NCI-H1930 (cell line): ENCODE results near the gene TPD52L2.
"Not testable (repeated sequence)": the region's sequence is repeated elsewhere in the genome, so short reads cannot be mapped to it uniquely, and the experiment has no call there.

Experiments
- DNase-seq, 2 experiments: peaks; one replicate each; lab custom pipeline; 2025; lab: John Stamatoyannopoulos, UW

Gene TPD52L2

DNA sequence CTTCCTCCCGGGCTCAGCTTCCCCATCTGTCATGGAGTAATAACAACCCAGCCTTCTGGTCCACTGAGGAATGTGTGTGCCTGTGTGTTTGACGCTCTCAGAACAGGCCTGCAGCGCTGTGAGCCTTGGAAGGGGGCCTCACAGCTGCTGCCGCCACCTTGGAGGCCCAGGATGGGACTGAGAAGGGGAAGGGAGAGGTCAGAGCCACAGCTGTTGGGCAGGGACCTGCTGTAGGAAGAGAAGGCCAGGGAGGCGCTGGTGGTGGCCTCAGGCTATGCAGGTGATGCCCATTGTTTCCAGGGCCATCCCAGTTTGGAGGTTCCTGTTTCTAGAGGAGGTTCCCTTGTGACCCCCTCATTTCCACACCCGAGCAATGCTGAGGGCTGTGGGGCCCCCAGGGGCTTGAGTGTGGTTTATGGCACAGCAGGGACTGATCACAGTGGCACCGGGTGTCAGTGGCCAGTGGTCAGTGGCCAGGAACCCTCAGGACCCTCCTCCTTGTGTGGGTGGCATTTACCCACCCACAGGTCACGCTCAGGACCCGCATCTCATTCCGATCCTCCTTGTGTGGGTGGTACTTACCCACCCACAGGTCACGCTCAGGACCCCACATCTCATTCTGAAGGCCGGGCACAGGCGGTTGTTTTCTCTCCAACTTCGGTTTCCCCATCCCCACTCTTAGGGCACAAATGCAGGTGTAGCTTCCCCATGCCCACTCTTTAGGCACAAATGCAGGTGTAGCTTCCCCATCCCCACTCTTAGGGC is 14.0 kb downstream of the TPD52L2 start:
- no peak for DNase-seq

DNA sequence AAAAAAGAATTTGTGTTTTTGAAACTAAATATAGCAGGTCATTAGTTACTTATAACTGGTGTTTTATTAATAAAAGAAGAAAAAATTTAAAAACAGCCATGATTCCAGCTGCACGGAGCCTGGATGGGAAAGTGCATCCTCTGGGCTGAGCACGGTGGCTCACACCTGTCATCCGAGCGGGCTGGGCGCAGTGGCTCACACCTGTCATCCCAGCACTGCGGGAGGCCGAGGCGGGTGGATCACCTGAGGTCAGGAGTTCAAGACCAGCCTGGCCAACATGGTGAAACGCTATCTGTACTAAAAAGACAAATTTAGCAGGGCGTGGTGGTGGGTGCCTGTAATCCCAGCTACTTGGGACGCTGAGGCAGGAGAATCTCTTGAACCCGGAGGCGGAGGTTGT is 15.8 kb downstream of the TPD52L2 start:
- not testable (repeated sequence) for DNase-seq

DNA sequence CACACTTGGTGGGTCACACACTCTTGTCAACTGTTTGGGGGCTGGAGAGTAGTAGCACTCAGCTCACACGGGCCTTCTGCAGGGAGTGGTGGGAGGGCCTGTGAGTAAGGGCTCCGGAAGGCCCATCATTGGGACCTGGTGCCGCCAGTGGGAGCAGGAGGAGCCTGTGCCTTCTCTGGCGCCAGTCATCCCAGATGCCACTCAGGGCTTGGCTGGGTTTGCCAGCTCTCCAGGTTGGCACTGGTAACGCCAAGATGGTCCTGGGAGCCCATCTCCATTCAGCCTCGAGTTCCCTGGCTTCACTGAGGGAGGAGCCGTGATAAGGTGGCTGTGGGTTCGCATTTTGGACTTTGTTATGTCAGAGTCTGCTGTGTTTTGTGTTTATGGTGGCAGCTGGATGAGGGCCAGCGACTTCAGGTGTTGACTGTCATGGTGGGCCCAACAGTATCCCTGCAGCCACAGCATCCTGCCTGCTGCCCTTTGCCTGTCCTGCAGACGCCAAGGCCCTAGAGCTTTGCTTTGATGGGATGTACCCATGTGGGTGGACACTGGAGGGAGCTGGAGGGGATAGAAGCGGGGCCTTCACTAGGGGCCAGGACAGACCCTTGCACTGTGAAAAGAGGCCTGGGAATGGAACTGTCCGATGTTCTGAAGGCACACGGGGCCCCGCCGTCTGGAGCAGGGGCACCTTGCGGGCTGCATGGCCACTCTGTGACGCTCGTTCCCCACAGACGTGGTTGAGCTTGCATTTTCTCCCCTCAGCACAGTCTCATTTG is 16.6 kb downstream of the TPD52L2 start:
- DNase-seq = no peak

DNA sequence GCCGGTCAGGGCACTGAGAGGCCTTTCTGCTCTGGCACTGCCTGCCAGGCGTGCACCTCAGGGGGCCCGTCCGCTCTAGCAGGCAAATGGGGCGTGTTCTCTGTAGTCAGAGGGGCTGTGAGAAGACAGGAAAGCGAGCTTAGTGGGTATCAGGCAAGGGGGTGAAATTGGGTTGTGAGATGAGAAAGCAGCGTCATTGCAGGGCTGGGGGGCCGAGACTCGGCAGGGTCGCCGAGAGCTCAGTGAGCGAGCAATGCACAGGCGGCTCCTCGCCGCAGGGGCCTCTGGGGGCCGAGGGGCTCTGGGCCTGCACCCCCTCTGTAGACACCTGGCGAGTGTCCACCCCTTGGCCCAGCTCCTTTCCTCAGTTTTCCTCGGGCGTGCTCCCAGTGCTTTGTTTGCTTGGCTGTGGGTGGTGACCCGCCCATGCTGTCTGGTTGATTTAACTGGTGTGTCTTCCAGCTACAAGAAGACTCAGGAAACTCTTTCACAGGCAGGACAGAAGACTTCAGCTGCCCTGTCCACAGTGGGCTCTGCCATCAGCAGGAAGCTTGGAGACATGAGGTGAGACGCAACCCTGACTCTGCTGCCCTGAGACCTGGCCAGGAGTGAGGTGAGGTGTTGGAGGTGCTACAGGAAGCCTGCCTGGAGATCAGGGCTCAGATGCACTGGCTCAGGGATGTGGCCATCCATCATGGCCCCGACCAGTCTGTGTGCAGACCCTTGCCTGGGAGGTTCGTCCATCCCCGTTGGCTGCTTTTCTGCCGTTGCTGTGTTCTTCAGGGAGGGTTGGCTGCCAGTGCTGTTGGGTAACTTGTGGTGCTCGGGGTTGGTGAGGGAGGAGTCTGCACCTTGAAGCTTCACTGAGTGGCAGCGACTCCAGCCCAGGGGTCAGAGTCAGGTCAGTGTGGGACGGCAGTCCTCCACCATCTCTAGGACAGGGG is 17.5 kb downstream of the TPD52L2 start:
- no peak for DNase-seq

DNA sequence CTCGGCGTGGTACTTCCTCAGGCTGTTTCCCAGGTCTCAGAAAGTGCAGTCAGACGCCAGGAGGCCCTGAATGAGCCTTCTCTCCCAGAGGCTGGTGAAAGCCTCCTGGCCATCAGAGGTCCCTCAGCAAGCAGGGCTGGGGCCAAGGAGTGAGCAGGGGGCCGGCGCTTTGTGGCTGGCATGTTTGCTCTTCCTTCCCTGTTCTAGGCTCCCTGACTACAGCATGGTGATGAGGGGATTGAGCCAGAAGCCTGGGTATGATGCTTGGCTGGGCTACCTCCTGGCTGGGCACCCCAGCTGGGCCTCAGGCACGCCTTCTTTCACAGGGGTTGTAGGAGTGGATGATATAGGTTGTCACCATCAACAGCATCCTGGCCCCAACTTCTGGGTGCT is 18.1 kb downstream of the TPD52L2 start:
- no peak for DNase-seq

DNA sequence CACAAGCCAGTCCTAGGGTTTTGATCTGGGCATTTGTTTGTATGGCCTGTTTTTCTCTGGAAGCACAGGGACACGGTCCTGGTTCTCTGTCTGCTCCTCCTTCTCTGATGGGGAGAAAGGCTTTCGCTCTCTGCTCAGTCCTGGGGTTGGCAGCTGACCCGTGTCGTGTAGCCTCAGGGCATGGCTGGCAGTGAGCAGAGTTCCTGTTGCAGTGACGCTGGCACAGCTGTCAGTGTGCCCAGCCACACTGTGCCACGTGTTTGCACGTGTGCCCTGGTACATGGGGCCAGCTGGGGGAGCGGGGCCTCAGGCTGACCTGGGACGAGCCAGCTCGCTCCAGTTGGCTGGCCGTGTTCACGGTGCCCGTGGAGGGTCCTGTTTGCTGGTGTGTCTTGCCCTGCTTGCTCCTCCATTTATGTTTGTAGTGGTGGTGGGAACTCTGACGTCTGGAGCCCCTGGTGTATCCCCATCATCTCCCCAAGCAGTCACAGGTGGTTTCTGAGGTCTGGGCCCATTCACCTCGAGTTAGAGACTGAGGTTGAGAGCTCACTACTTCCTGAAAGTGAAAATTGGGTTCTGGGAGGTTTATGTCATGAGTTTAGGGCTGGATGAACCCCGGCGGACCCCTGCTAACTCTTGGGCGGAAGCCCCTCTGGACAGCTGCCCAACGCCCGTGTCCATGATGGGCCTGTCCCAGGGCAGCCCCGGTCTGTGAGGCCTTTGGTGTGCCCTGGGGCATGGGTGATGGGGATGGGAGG is 19.6 kb downstream of the TPD52L2 start:
- no peak for DNase-seq

DNA sequence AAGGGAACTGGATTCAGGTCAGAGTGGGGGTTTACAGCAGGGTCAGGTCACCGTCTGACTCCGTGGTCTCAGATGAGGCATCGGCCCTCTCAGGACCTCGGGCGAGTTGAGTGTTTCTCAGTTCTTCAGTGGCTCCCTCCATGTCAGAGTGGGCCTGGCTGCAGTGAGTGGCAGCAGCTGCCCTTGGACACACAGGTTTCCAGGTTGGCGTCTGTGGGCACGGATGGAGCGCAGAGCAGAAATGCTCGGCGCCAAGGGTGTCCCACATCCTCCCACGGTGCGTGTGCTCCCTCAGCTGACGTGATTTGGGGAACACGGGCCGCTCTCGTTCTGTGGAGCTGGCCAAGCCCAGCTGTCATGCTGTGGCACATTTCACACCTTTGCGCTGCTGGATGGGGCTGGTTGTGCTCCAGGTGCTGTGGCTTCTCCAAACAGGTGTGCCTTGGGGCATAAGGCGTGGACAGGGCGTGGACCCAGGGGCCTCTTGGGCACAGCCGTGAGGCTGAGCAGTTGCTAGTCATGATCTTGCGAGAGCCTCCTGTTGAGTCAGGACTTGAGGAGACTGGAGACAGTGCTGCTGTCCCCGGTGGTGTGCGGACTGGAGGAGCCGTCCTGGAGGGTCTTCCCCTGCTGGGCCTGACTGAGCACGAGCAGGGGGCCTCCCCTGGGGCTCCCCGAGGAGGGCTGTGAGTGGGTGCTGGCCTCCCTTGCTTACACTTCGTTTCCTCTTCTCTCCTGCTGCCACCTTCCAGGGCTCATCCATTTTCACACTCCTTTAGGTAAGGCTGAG is 20.4 kb downstream of the TPD52L2 start:
- DNase-seq = no peak

DNA sequence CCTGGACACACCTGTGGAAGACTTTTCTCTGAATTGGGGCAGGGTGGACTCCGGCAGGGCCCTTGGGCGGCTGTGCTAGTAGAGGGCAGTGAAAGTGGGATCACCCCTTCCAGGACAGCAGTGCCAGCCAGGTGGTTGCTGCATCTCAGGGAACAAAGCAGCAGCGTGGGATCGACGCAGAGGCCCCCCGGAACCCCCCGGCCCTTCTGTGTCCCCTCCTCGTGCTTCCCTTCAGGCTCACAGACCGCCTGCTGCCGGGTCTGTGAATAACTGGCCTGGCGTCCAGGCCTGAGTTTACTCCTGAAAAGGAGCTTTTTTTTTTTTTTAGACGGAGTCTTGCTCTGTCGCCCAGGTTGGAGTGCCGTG is 21.0 kb downstream of the TPD52L2 start:
- DNase-seq = no peak

DNA sequence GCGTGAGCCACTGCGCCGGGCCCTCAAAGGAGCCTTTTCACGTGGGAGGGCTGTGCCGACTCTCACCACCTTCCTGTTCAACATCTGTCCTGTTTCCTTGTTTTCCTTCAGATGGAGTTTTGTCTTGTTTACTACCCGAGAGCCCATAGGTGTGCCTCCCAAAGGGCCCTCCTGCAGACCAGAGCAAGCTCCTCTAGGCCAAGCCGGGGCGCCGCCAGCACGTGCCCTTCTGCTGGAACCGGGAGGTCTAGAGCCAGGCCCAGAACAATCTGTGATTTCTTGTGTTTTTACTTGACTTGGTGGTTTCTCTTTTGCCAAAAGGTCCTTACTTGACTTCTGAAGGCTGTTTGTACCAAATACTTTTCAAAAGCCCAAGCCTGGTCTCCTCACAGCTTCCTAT is 21.9 kb downstream of the TPD52L2 start:
- DNase-seq = no peak

DNA sequence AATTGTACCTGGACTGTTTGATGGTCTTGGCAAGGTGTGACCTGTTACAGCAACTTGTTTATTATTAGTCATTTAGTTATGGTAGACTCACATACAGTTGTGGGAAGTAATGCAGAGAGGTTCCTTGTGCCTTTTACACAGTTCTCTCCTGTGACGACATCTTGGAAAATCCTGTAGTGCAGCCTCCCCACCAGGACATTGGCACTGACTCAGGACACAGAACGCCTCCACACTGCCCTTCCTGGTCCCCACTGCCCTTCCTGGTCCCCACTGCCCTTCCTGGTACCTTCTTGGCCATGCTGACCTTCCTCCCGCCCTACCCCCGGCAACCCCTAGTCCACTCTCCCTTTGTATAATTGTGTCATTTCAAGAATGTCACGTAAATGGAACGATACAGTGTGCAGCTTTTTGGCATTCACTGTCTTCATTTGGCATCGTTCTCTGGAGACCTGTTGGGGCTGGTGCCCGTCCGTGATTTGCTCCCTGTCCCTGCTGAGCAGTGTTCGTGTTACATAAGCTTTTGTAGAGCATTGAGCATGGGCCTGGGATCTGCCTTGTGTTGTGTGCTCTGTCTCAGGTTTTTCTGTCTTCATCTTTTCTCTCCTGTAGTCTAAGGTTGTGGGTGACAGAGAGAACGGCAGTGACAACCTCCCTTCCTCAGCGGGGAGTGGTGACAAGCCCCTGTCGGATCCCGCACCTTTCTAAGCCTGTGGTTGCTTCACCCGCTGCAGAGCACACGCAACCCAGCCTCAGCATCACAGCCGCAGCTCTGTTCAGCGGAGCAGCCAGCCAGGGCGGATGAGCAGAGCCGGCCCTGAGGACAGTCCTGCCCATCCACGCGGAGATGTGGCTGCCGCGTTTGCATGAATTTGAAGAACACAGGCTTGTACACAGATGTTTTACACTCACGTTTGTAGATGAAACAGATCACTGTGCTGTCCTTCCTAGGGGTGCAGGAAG is 24.5 kb downstream of the TPD52L2 start:
- DNase-seq = no peak

DNA sequence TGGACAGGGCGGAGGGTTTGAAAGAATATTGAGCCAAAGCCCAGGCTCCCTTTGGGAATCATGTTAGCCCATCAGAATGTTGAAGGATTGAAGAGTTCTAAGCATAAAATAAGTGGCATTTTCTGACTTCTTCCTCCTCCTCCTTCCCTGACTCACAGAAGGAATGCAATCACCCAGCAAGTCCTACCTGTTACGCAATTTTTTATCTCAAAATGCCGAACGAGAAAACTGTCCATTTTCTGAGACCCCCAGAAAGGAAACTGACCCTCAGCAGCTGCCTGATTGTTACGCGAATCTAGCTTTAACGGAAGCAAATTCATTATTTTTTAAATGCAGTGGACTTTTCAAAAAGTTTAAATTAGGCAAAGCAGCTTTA is 25.1 kb downstream of the TPD52L2 start:
- DNase-seq = no peak

DNA sequence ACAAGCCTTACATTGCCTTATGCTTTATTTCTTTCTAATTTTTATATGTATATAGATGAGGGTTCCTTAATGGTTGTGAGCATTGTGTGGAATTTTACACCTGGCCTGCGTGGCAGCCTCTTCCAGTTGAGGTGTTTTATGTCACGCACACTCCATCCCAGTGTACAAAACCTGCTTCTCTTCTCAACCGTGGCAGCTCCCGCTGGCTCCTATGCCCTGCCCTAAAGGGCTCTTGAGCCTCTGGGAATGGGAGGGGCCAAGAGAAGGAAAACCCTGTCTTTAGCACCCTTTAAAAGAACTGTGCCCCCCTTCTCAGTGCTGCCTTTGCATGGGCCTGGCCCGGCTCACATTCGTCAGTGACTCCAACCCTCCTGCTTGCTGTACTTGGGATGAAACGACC is 25.5 kb downstream of the TPD52L2 start:
- DNase-seq = no peak

DNA sequence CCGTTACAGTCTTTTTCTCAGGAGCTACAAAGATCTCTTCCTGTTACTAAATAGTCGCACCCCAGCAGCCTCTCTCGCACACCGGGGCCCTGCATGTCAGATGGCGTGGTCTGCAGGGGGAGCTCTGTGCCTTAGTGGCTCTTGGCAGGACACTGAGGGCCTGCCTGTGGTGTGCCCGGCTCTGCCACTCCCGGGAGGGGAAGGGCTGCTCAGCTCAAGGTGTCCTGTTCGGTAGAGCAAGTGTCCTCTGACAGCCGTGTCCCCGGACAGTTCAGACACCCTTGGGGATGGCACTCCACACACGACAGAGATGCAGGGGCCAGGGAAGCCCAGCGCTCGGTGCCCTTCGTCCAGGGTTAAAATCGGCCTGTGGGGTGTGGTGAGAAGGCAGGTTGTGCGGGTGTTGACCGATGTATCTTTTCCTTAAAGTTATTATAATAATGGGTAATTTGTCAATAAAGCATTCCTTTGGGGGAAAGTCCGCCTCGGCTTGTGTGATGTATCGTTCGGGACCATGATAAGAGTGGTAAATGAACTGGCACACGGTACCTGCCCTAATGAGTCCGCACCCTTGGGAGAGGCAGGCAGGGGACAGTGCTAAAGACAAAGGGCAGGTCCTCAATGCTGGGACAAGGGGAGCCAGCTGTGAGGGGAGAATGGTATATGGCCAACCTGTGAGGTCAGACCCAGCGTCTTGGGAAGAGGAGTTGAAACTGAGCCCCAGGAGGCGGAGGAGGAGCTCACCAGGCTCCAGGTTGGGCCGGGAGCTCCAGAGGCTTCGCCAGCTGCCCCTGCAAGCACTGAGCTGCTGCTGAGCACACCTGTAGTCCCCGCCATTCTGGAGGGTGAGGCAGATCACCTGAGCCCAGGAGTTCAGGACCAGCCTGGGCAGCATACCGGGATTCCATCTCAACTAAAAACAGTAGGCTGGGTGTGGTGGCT is 26.3 kb downstream of the TPD52L2 start:
- no peak for DNase-seq

DNA sequence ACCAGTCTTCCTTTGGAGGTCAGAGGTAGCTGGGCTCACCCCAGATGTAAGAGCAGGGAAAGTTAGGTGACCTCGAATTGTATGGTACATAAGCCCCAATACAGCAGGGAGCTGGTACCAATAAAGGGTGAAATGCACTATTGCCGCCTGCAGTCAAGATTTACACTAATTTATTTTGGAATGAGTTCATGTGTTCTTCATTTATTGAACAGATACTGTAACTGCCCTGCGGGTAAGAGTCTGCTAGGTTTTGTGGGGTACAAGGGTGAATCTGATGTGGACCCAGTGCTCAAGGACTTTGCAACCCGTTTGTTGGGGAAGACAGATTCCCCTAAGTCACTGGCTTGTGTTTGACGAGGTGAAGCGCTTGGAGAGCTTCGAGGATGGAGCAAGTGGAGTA is 27.3 kb downstream of the TPD52L2 start:
- DNase-seq = no peak

DNA sequence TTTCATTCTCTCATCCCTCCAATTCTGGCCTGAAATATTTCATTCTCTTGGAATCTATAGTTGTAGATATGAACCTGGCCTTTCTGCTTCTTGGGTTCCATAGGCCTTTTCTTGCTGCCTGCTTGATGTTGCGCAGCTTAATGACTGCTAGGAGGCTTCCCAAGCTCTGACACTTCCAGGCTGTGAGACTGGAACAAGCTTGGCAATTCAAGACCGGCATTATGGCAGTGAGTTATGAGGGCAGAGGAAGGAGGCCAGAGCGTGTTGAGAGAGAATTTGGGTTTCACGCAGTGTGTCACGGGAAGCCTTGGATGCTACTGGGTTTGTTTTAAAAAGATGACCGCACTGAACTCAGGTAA is 28.9 kb downstream of the TPD52L2 start:
- DNase-seq = no peak

DNA sequence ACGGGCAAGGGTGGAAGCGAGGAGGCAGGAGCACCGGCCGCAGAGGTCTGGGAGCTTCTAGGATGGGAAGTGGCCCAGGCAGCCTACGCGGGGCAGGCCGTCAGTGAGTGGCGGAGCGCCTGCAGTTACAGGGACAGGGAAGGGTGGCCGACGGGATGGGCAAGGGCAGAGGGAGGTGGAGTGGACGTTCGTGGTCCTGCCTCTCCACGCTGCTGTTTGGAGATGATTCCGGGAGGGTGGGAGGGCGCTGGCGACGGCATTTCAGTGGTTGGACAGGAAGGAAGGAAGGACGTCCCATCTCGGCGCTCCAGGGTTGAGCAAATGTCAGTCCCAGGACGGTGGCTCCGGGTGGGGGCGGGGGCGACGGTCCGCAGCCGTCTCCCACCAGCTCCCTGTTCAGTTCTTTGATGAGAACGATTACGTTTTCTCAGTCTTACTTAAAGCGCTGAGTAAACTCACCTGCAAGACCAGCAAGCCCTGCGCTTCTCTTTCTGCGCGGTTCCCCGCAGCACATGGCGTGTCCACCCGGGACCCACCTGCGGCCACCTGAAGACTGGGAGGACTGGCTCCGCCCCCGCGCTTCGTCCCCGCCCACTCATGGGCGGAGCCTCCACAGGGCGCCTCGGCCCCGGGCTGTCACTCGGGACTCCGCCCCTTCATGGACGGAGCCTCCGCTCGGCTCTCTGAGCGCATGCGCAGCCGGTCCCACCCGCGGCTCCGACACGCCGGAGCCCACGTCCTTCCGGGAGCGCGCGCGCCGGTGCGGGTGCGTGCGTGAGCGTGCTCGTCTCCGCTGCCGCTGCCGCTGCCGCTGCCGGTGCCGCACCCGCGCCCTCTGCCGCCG is 29.5 kb downstream of the TPD52L2 start, which contains the start of gene DNAJC5:
Gene DNAJC5 (plus strand): TSS at position 769 of the 844 bp plus-strand sequence. CDS start 33,220 bp downstream, outside the sequence.
- peak; percentile 93 to 96 for DNase-seq

DNA sequence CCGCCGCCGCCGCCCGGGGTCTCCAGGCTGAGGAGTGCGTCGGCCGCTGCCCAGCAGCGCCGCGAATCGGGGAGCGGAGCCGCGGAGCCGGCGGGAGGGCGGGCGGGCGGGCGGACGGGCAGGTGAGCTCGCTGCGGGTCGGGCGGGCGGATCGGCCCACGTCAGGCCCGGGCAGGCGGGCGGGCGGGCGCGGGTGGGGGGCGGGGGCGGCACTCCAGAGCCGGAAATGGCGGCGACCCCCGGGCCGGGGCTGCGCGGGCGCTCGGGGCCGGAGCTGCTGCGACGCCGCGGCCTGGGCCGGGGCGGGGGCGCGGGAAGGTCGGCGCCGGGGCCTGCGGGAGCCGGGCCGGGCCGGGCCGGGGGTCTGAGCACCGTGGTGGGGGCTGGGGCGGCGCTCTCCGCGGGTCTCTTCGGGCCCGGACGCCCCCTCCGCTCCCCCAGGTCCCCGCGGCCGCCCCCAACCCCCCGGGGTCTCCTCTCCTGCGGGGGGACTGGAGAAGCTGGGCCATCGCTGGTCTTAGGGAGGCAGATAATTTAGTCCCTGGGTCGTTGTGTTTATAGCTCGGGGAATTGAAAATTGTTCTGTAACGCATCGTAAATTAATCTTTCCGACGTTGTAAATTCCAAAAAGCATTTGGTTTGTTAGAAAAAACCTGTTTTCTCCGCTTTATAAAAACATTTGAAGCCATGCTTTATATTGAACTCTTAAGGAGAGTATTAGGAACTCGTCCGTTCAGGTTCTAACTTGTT is 30.3 kb downstream of the TPD52L2 start:
- no peak for DNase-seq
